Body of pancreas (tissue), 4 donors: ENCODE data around the gene SPATA18.

ENCODE experiments used
- POLR2A ChIP-seq, 3 donors: fragments of 450-650 bp; IDR thresholded peaks; one replicate each; pipeline ENCODE4 v1.6.1; 2016; ENCODE audit warnings: antibody characterized with exemption in 3 of 3, mild to moderate bottlenecking in 2 of 3
- TF ChIP-seq, protein P1 (sequence below), 7 experiments: fragments of 450-650 bp in 4 of 7; fragments of 200-600 bp in 3 of 7; sonication (generic) in 3 of 7; IDR thresholded peaks; one replicate each; pipeline ENCODE4 v1.5.1; 2016 to 2019; ENCODE audit warnings: antibody characterized with exemption in 7 of 7

DNA sequence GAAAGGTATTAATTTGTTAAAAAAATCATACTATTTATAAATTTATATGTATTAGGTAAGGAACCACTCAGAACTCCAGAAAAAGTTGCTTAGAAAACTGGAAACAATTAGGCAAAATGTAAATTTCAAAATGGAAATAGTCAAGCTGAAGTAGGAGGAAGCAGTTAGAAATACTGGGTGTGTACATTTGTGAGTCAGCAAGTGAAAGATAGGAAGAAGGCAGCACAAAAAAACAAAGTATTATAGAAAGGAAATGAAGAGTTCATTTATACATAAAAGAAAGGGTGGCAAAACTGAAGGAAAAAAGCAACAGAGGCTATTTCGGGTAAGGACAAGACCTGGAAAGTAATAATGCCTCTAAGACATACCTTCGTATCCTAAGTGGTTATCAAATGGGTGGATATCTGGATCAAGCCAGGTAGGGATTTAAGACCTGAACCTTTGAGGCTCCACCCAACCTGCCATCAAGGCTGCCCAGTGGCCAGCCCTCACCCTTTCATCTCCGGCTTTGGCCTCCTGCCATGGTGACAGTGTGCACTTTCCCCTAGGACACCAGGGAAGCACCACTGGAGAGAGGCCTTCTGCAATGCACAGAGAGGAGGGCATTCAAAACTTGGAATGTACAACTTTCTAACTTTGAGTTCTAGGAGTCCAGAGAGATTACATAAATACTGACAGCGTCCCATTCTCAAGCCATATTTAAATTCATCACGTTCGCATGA lies 31.0 kb upstream of the SPATA18 start, which contains the start of gene LRRC66:
- TF ChIP-seq, protein P1, sequence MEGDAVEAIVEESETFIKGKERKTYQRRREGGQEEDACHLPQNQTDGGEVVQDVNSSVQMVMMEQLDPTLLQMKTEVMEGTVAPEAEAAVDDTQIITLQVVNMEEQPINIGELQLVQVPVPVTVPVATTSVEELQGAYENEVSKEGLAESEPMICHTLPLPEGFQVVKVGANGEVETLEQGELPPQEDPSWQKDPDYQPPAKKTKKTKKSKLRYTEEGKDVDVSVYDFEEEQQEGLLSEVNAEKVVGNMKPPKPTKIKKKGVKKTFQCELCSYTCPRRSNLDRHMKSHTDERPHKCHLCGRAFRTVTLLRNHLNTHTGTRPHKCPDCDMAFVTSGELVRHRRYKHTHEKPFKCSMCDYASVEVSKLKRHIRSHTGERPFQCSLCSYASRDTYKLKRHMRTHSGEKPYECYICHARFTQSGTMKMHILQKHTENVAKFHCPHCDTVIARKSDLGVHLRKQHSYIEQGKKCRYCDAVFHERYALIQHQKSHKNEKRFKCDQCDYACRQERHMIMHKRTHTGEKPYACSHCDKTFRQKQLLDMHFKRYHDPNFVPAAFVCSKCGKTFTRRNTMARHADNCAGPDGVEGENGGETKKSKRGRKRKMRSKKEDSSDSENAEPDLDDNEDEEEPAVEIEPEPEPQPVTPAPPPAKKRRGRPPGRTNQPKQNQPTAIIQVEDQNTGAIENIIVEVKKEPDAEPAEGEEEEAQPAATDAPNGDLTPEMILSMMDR (IDR thresholded peaks at IDR 0.05): no peak
- no peak for TF ChIP-seq POLR2A (IDR thresholded peaks at IDR 0.05)
